IMR-90 (cell line): Measurements from ENCODE around the gene LAMA2. TPM values are rescaled to one million over a fixed set of nuclear protein-coding genes. Genes with fewer than 3 reads are reported as not detected.

Source experiments
- ATAC-seq: fragments of 200-7000 bp; cut with Tn5 transposase; 2 replicates; pipeline ENCODE4 v1.9.1; 2020; ENCODE audit warnings: low read depth, mild to moderate bottlenecking, moderate library complexity
- BruUV-seq: library from RNA; stranded (reverse); fragments of 400-500 nt; replicated peaks from 2 replicates; lab custom pipeline; 2021; lab: Mats Ljungman, UMichigan
- CTCF ChIA-PET: fragments of 300-600 bp; formaldehyde crosslinking; extraction: SDS; loops from one replicate; lab custom pipeline; 2021; ENCODE audit warnings: antibody characterized with exemption; lab: Yijun Ruan, JAX
- POLR2A ChIA-PET: fragments of 300-600 bp; sonication (Branson Sonifier 250); formaldehyde crosslinking; loops from one replicate; lab custom pipeline; 2022; ENCODE audit warnings: antibody characterized with exemption; ENCODE audit not compliant: unreplicated experiment; lab: Charles Lee
- DNase-seq: peaks from one replicate; pipeline ENCODE4 v3.0.0; 2013
- H2AFZ ChIP-seq: replicated peaks from 2 replicates; pipeline ENCODE3; 2013; ENCODE audit warnings: low read length, mild to moderate bottlenecking; ENCODE audit not compliant: poor library complexity
- H2AK5ac ChIP-seq: 2 replicates; pipeline ENCODE4 v1.6.1; 2013; ENCODE audit warnings: low read depth, low read length, inconsistent platforms
- H2AK9ac ChIP-seq: replicated peaks from 2 replicates; pipeline ENCODE3; 2013; ENCODE audit warnings: mild to moderate bottlenecking, low read depth, low read length, moderate library complexity; ENCODE audit not compliant: poor library complexity
- H2BK120ac ChIP-seq: 2 replicates; pipeline ENCODE4 v1.6.1; 2013; ENCODE audit warnings: low read depth, low read length, inconsistent platforms
- H2BK15ac ChIP-seq: 3 replicates; pipeline ENCODE4 v1.6.1; 2013; ENCODE audit warnings: low read depth, low read length, inconsistent platforms
- H2BK20ac ChIP-seq: 2 replicates; pipeline ENCODE4 v1.6.1; 2013; ENCODE audit warnings: low read depth, mild to moderate bottlenecking, inconsistent platforms, low read length, moderate library complexity
- H2BK5ac ChIP-seq: 2 replicates; pipeline ENCODE4 v1.6.1; 2013; ENCODE audit warnings: mild to moderate bottlenecking, low read depth, low read length, inconsistent platforms; ENCODE audit not compliant: poor library complexity, severe bottlenecking
- H3K14ac ChIP-seq: replicated peaks from 2 replicates; pipeline ENCODE4 v1.6.1; 2013; ENCODE audit warnings: low read depth, low read length, inconsistent platforms
- H3K18ac ChIP-seq: 2 replicates; pipeline ENCODE4 v1.6.1; 2013; ENCODE audit warnings: low read depth, low read length, control low read depth
- H3K23ac ChIP-seq: 2 replicates; pipeline ENCODE4 v1.6.1; 2013; ENCODE audit warnings: low read depth, low read length, inconsistent platforms
- H3K27ac ChIP-seq: 2 replicates; pipeline ENCODE4 v1.5.1; 2013; ENCODE audit warnings: mild to moderate bottlenecking, control low read depth, low read length; ENCODE audit not compliant: insufficient read depth
- H3K27me3 ChIP-seq: 2 replicates; pipeline ENCODE4 v1.6.1; 2013; ENCODE audit warnings: low read length; ENCODE audit not compliant: control insufficient read depth, insufficient read depth
- H3K36me3 ChIP-seq: 2 replicates; pipeline ENCODE4 v1.6.1; 2013; ENCODE audit warnings: low read length, mixed read lengths; ENCODE audit not compliant: control insufficient read depth, insufficient read depth
- H3K4ac ChIP-seq: 2 replicates; pipeline ENCODE4 v1.6.1; 2013; ENCODE audit warnings: low read depth, low read length, inconsistent platforms
- H3K4me1 ChIP-seq: 2 replicates; pipeline ENCODE4 v1.6.1; 2013; ENCODE audit warnings: low read length, mixed read lengths; ENCODE audit not compliant: control insufficient read depth, insufficient read depth
- H3K4me2 ChIP-seq: 2 replicates; pipeline ENCODE4 v1.6.1; 2013; ENCODE audit warnings: low read depth, mild to moderate bottlenecking, control low read depth, low read length, moderate library complexity
- H3K4me3 ChIP-seq: 2 replicates; pipeline ENCODE4 v1.5.1; 2013; ENCODE audit warnings: low read depth, mild to moderate bottlenecking, control low read depth, low read length, moderate library complexity; ENCODE audit not compliant: insufficient read depth
- H3K56ac ChIP-seq: 2 replicates; pipeline ENCODE4 v1.6.1; 2013; ENCODE audit warnings: low read length, inconsistent platforms; ENCODE audit not compliant: insufficient read depth; ENCODE audit errors: extremely low read depth
- H3K79me1 ChIP-seq, 2 experiments: 2 replicates each; pipeline ENCODE4 v1.6.1; 2013; ENCODE audit warnings: low read length in 2 of 2, inconsistent platforms in 1 of 2, low read depth in 1 of 2
- H3K9ac ChIP-seq: 2 replicates; pipeline ENCODE4 v1.6.1; 2013; ENCODE audit warnings: low read depth, low read length, control low read depth
- H3K9me1 ChIP-seq: 2 replicates; pipeline ENCODE4 v1.6.1; 2013; ENCODE audit warnings: low read length, inconsistent platforms; ENCODE audit not compliant: insufficient read depth
- H3K9me3 ChIP-seq: 2 replicates; pipeline ENCODE4 v1.6.1; 2013; ENCODE audit warnings: low read length; ENCODE audit not compliant: control insufficient read depth, insufficient read depth
- H4K20me1 ChIP-seq: 2 replicates; pipeline ENCODE4 v1.6.1; 2013; ENCODE audit warnings: low read length, inconsistent platforms; ENCODE audit not compliant: insufficient read depth
- H4K5ac ChIP-seq: 2 replicates; pipeline ENCODE4 v1.6.1; 2013; ENCODE audit warnings: mild to moderate bottlenecking, low read depth, low read length, control low read depth
- H4K8ac ChIP-seq, 2 experiments: 2 replicates each; pipeline ENCODE4 v1.6.1; 2013; ENCODE audit warnings: low read depth in 2 of 2, low read length in 2 of 2, control low read depth in 1 of 2, inconsistent platforms in 1 of 2
- H4K91ac ChIP-seq: 2 replicates; pipeline ENCODE4 v1.6.1; 2013; ENCODE audit warnings: low read depth, low read length, inconsistent platforms; ENCODE audit not compliant: insufficient read depth
- FOS ChIP-seq: fragments of 150-350 bp; IDR thresholded peaks from 2 replicates; pipeline ENCODE4 v1.6.1; 2016; ENCODE audit warnings: low read depth, low read length
- MAFK ChIP-seq: IDR thresholded peaks from 2 replicates; pipeline ENCODE4 v1.6.1; 2012; ENCODE audit warnings: low read depth, low read length, improper control_type of control experiment
- RCOR1 ChIP-seq: IDR thresholded peaks from 2 replicates; pipeline ENCODE4 v1.6.1; 2012; ENCODE audit warnings: mild to moderate bottlenecking, low read length, improper control_type of control experiment; ENCODE audit not compliant: insufficient replicate concordance
- WGBS, 2 experiments: methylation state at CpG; one replicate each; pipeline versions ENCODE4 v1.1.5 to v1.1.7; 2013; ENCODE audit warnings: missing lambda C conversion rate in 2 of 2; ENCODE audit not compliant: insufficient read length in 1 of 2; ENCODE audit errors: extremely low coverage in 2 of 2; 5-methylcytosine and 5-hydroxymethylcytosine counted together
- dilution Hi-C: fragments of 300-500 bp; cut with HindIII; formaldehyde crosslinking; loops from one replicate; pipeline ENCODE4 v1.14.3; 2018; ENCODE audit warnings: low sequenced_read_pairs; ENCODE audit not compliant: unreplicated experiment
- in situ Hi-C: fragments of 300-500 bp; cut with MboI; formaldehyde crosslinking; loops from 3 replicates; pipeline ENCODE4 v1.14.3; 2019; ENCODE audit warnings: low sequenced_read_pairs, inconsistent platforms, mixed read lengths
- intact Hi-C: fragments of 100-400 bp; cut with micrococcal nuclease; formaldehyde crosslinking; loops from 2 replicates; pipeline ENCODE4 v1.10.0; 2022
- polyA plus RNA-seq, 3 experiments: library from polyadenylated mRNA; depleted of rRNA; stranded (reverse); fragments of >200 nt; gene quantifications; 2 replicates each; pipeline ENCODE4 v1.2.3, GENCODE V29; 2012; ENCODE audit warnings: low replicate concordance in 1 of 3
- total RNA-seq: library from RNA; depleted of rRNA; stranded (reverse); fragments of >200 nt; gene quantifications from 2 replicates; pipeline ENCODE4 v1.2.3, GENCODE V29; 2012

The LAMA2 gene
- total and polyA plus RNA-seq, 2 of the 4 experiments (the other 2 are of a cell fraction), result 9.9 to 13.3 TPM

GRCh38 chr6:129192458-129192989 is 309.6 kb downstream of the LAMA2 start:
- H3K18ac ChIP-seq, result no peak overlapping the region
- no peak overlapping the region for H2BK120ac ChIP-seq
- H3K27ac ChIP-seq, result no peak overlapping the region
- WGBS, 2 experiments, result no CpG with 5 or more reads among the region's 14 CpGs
- H2AFZ ChIP-seq, result no peak overlapping the region
- no peak overlapping the region for H3K4ac ChIP-seq
- H3K36me3 ChIP-seq, result no peaks in the 10 kb centered on the region
- no TSS peak for BruUV-seq
- dilution Hi-C loops, result no loop called here
- no peaks in the 10 kb centered on the region for H3K9me3 ChIP-seq
- CTCF ChIA-PET, result interaction anchor here (0.6 kb wide), 2 partner anchors 13 to 1609 kb away, joined by 3 read pairs; no protein-coding TSS in a partner anchor
- no peaks in the 10 kb centered on the region for H3K9me1 ChIP-seq
- no peak overlapping the region for H2BK20ac ChIP-seq
- H3K56ac ChIP-seq, result no peak overlapping the region
- no peaks in the 10 kb centered on the region for H3K4me1 ChIP-seq
- H4K8ac ChIP-seq, result no peak overlapping the region
- H4K20me1 ChIP-seq, result no peaks in the 10 kb centered on the region
- H3K14ac ChIP-seq, result no peak overlapping the region
- no peak overlapping the region for H2BK5ac ChIP-seq
- H2AK5ac ChIP-seq, result no peak overlapping the region
- H4K5ac ChIP-seq, result no peak overlapping the region
- H2BK15ac ChIP-seq, result no peak overlapping the region; the same call in 2 of the 3 replicates
- no peak overlapping the region for H3K4me2 ChIP-seq
- no peak for TF ChIP-seq RCOR1
- TF ChIP-seq MAFK, result peak; percentile 22; the same call in 1 of the 2 replicates
- no peak for TF ChIP-seq FOS
- in situ Hi-C loops, result no loop called here
- ATAC-seq (no peak), DNase-seq (no peak)
- H3K27me3 ChIP-seq, result no peaks in the 10 kb centered on the region
- H3K4me3 ChIP-seq, result no peak overlapping the region
- no peaks in the 10 kb centered on the region for H3K79me1 ChIP-seq
- POLR2A ChIA-PET, result no interaction called here
- no peak overlapping the region for H2AK9ac ChIP-seq
- no peak overlapping the region for H4K91ac ChIP-seq
- no peak overlapping the region for H3K9ac ChIP-seq
- no peak overlapping the region for H3K23ac ChIP-seq
- intact Hi-C loops, result no loop called here
